Kidney (tissue), 14 donors: ENCODE measurements around the gene KIAA0513. TPM values are rescaled to one million over a fixed set of nuclear protein-coding genes. Genes with fewer than 3 reads are reported as not detected.

ENCODE experiments used
- DNase-seq, 5 donors: peaks; one replicate each; pipeline ENCODE4 v3.0.0-alpha.2; 2013 to 2020
- FAIRE-seq: peaks from 2 replicates; lab custom pipeline; 2012; peaks lifted over from hg19 to GRCh38; lab: Jason Lieb, UNC
- H3K27ac ChIP-seq, 2 donors: one replicate each; pipeline ENCODE4 v1.7.0; 2013; ENCODE audit warnings: low read depth in 2 of 2, low read length in 2 of 2, inconsistent platforms in 1 of 2
- H3K27me3 ChIP-seq: one replicate; pipeline ENCODE4 v1.7.1; 2013; ENCODE audit warnings: low read length, inconsistent platforms; ENCODE audit not compliant: control insufficient read depth, insufficient read depth
- H3K36me3 ChIP-seq, 3 donors: one replicate each; pipeline versions ENCODE4 v1.7.0 to v1.7.1; 2013; ENCODE audit warnings: low read length in 3 of 3, control low read depth in 1 of 3, inconsistent platforms in 1 of 3; ENCODE audit not compliant: insufficient read depth in 3 of 3, control insufficient read depth in 2 of 3
- H3K4me1 ChIP-seq, 3 donors: one replicate each; pipeline versions ENCODE4 v1.7.0 to v1.7.1; 2013; ENCODE audit warnings: low read length in 3 of 3, inconsistent platforms in 1 of 3, low read depth in 1 of 3; ENCODE audit not compliant: control insufficient read depth in 2 of 3, insufficient read depth in 2 of 3
- H3K4me3 ChIP-seq, 3 donors: one replicate each; pipeline versions ENCODE4 v1.7.0 to v1.8.1; 2013; ENCODE audit warnings: low read length in 3 of 3, control low read depth in 1 of 3, inconsistent platforms in 1 of 3
- H3K9ac ChIP-seq, 3 donors: one replicate each; pipeline versions ENCODE4 v1.7.0 to v1.7.1; 2013; ENCODE audit warnings: low read length in 3 of 3, control low read depth in 1 of 3, inconsistent platforms in 1 of 3
- H3K9me3 ChIP-seq, 3 donors: one replicate each; pipeline versions ENCODE4 v1.7.0 to v1.7.1; 2013; ENCODE audit warnings: low read length in 3 of 3, control low read depth in 1 of 3, inconsistent platforms in 1 of 3; ENCODE audit not compliant: control insufficient read depth in 2 of 3, insufficient read depth in 1 of 3
- CTCF ChIP-seq: IDR thresholded peaks from 3 replicates; pipeline ENCODE4 v1.5.1; 2012; ENCODE audit warnings: mild to moderate bottlenecking, moderate library complexity, borderline replicate concordance; ENCODE audit not compliant: insufficient read depth; ENCODE audit errors: extremely low read depth
- intact Hi-C: fragments of 100-400 bp; cut with DNase I; formaldehyde crosslinking; loops from one replicate; pipeline ENCODE4 v1.11.1; 2022
- polyA plus RNA-seq: library from polyadenylated mRNA; stranded (reverse); fragments of 350-450 nt; fragmentation: Illumina TruSeq; extraction: RNeasy Lipid Tissue Mini Kit (QIAGEN cat#74804); gene quantifications from one replicate; pipeline ENCODE4 v1.2.3, GENCODE V29; 2014; ENCODE audit warnings: low read depth, low replicate concordance; ENCODE audit not compliant: insufficient read depth
- total RNA-seq: library from RNA; stranded (reverse); fragmentation: NEBNext Ultra II Directional; extraction: Animal tissue kit (Norgen Biotek cat#: 25700); gene quantifications from one replicate; pipeline ENCODE4 v1.2.1, GENCODE V29; 2021
- donor health status: control.
- donor health status: control.
- donor health status: control.
- donor health status: control.
- donor health status: control.
- donor health status: DM: yes; HTN: yes; CAD: no.
- donor health status: Normal renal cell carcinoma (clear cell type).

KIAA0513 gene
- total and polyA plus RNA-seq, 2 donors from 2014 or later, result 2.6 to 19.2 TPM

- Histone ChIP-seq H3K9me3 (no peaks in the 10 kb centered on the region), H3K4me3 (no peak overlapping the region), H3K9ac (no peak overlapping the region), H3K27me3 (no peaks in the 10 kb centered on the region), H3K27ac (peak overlapping the region in 1 of 2 donors; percentile 47), H3K4me1 (peaks cover 0 to 9% (median 0%) of the 10 kb centered on the region in 3 donors), H3K36me3 (no peaks in the 10 kb centered on the region)
- intact Hi-C loops, result no loop called here
- FAIRE-seq (no peak), DNase-seq (peak in 1 of 5 donors; percentile 79)
- no peak for TF ChIP-seq CTCF
Observed at GRCh38 chr16:85123891-85124635, 96.5 kb downstream of the KIAA0513 start.

- H3K27me3 ChIP-seq, result no peaks in the 10 kb centered on the region
- no peak overlapping the region for H3K4me3 ChIP-seq
- no peak overlapping the region for H3K27ac ChIP-seq
- TF ChIP-seq CTCF, result no peak
- no peaks in the 10 kb centered on the region for H3K36me3 ChIP-seq
- DNase-seq (no peak), FAIRE-seq (no peak)
- peaks cover 0 to 11% (median 0%) of the 10 kb centered on the region in 3 donors for H3K4me1 ChIP-seq
- H3K9me3 ChIP-seq, result no peaks in the 10 kb centered on the region
- no peak overlapping the region for H3K9ac ChIP-seq
- intact Hi-C loops, result no loop called here
Observed at GRCh38 chr16:85124636-85125346, 97.2 kb downstream of the KIAA0513 start.

- TF ChIP-seq CTCF, result no peak
- FAIRE-seq (no peak), DNase-seq (no peak)
- Histone ChIP-seq H3K36me3 (no peaks in the 10 kb centered on the region), H3K4me1 (peaks cover 0 to 20% (median 1%) of the 10 kb centered on the region in 3 donors), H3K27ac (no peak overlapping the region), H3K9ac (no peak overlapping the region), H3K4me3 (no peak overlapping the region), H3K27me3 (no peaks in the 10 kb centered on the region), H3K9me3 (no peaks in the 10 kb centered on the region)
- intact Hi-C loops, result no loop called here
Observed at GRCh38 chr16:85125570-85126393, 98.2 kb downstream of the KIAA0513 start.
